Peyer's patch (tissue), 4 donors: Measurements from ENCODE around the gene PCIF1. TPM values are rescaled to one million over a fixed set of nuclear protein-coding genes. Genes with fewer than 3 reads are reported as not detected.
A peak's percentile ranks its signal among the peaks of the same experiment; 100 is the strongest.

Source experiments
- DNase-seq, 3 donors: peaks; one replicate each; pipeline ENCODE4 v3.0.0-alpha.2; 2017 to 2019
- H3K27ac ChIP-seq, 4 donors: fragments of 200-600 bp; sonication (generic); one replicate each; pipeline ENCODE4 v1.5.1; 2016 to 2019
- H3K27me3 ChIP-seq, 2 donors: fragments of 200-600 bp; sonication (generic); one replicate each; pipeline ENCODE4 v1.5.1; 2019
- H3K36me3 ChIP-seq, 3 donors: fragments of 200-600 bp; sonication (generic); one replicate each; pipeline ENCODE4 v1.5.1; 2016 to 2019
- H3K4me1 ChIP-seq, 4 donors: fragments of 200-600 bp; sonication (generic); one replicate each; pipeline ENCODE4 v1.5.1; 2016 to 2019
- H3K4me3 ChIP-seq, 4 donors: fragments of 200-600 bp; sonication (generic); 1 replicate in 3 of 4; 2 replicates in 1 of 4; pipeline ENCODE4 v1.5.1; 2016 to 2019; ENCODE audit warnings: mild to moderate bottlenecking in 1 of 4
- H3K9me3 ChIP-seq, 4 donors: fragments of 200-600 bp; sonication (generic); one replicate each; pipeline ENCODE4 v1.5.1; 2016 to 2019; ENCODE audit warnings: mild to moderate bottlenecking in 1 of 4
- POLR2A ChIP-seq, 2 donors: fragments of 450-650 bp; IDR thresholded peaks; one replicate each; pipeline ENCODE4 v1.5.1; 2017; ENCODE audit warnings: antibody characterized with exemption in 2 of 2, mild to moderate bottlenecking in 2 of 2, moderate library complexity in 2 of 2
- total RNA-seq, 4 donors: library from RNA; depleted of rRNA; stranded (reverse); fragments of >200 nt; gene quantifications; one replicate each; pipeline ENCODE4 v1.1.0, GENCODE V29; 2016
- TF ChIP-seq, protein P1 (sequence below), 6 experiments: fragments of 450-650 bp in 4 of 6; fragments of 200-600 bp in 2 of 6; sonication (generic) in 1 of 6; IDR thresholded peaks; one replicate each; pipeline ENCODE4 v1.5.1; 2017 to 2019; ENCODE audit warnings: antibody characterized with exemption in 6 of 6, mild to moderate bottlenecking in 3 of 6, moderate library complexity in 1 of 6

The PCIF1 gene
- total RNA-seq, 4 donors from 2014 or later: 25.0 to 53.2 (median 44.9) TPM

DNA sequence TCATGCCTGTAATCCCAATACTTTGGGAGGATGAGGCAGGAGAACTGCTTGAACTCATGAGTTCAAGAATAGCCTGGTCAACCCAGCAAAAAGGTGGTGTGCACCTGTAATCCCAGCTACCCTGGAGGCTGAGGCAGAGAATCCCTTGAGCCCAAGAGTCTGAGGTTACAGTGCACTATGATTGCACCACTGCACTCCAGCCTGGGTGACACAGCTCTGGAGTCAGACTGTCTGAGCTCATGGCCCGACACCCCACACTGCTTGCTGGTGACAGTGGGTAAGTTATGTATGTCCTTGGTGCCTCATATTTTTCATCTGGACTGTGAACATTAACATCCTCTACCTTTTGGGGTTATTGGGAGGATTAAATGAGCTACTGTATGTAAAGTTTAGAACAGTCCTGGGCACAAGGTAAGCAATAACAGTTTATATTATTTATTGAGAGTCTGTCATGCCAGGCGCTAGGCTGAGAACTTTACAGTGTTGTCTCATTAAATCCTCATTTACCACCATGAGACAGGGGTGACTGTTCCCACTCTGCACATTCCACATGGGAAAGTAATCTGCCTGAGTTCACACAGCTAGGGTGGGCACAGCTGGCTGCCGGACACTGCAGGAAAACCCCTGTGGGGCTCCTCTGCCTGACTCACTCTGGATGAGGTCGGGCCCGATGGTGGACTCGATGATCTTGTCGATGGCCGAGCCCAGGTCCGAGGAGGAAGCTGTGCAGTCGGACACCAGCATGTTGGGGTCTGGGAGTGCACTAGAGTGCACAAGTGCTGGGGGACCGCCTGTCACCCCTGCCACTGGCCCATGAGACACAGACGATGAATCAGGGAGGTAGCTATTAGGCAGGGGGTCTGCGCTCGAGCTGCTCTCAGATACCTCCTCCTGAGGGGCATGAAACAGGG, 34.6 kb downstream of the PCIF1 start:
- no peaks in the 10 kb centered on the region for H3K27me3 ChIP-seq
- H3K4me1 ChIP-seq: peaks cover 0 to 19% (median 12%) of the 10 kb centered on the region in 4 donors
- H3K27ac ChIP-seq: no peak overlapping the region
- H3K9me3 ChIP-seq: no peaks in the 10 kb centered on the region
- peaks cover 0 to 53% (median 0%) of the 10 kb centered on the region in 3 donors for H3K36me3 ChIP-seq
- peak in 1 of 3 donors; percentile 42 for DNase-seq
- no peak for TF ChIP-seq POLR2A (IDR thresholded peaks at IDR 0.05)
- H3K4me3 ChIP-seq: no peak overlapping the region

DNA sequence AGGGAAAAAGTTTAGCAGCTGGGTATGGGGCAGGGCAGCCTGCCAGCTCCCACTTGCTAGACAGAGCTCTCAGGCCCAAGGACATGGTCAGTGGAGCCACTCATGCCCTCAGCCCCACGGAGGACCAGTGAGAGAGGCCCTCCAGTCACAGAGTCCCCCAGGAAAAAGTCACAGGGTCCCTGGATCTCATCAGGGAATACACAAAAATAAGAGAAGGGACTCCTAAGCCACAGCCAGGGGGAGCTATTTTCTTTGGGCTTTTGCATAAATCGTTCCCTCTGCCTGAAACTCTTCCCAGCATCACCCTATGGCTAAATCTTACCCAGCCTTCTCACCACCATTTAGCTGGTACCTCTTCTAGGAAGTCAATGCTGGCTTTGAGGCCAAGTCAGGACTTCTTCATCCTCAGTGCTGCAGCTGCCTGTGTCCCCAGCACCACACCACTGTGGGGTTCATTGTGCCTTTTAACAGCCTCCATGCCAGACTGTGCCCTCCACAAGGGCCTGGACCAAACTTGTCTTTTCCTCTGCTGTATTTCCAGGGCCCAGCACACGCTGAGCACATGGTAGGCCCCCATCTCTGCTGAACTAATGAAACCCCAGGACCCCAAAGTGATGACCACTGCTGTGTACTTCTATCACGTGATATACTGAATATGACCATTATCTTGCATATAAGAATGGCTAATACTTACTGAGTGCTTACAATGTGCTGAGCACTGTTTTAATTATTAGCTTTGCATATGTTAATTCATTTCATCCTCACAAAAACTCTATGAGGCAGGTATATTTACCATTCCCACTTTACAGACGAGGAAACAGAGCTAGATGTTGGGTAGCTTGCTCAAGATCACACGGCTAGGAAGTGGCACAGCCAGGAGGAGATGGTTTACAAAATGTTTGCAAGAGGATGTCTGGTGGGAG, 35.5 kb downstream of the PCIF1 start:
- Histone ChIP-seq H3K4me3 (peak overlapping the region; percentile 56 to 83 (median 71)), H3K27ac (peak overlapping the region; percentile 10 to 99 (median 68)), H3K27me3 (no peaks in the 10 kb centered on the region), H3K9me3 (no peaks in the 10 kb centered on the region), H3K36me3 (peaks cover 0 to 44% (median 0%) of the 10 kb centered on the region in 3 donors), H3K4me1 (peaks cover 0 to 19% (median 12%) of the 10 kb centered on the region in 4 donors)
- TF ChIP-seq, protein P1, sequence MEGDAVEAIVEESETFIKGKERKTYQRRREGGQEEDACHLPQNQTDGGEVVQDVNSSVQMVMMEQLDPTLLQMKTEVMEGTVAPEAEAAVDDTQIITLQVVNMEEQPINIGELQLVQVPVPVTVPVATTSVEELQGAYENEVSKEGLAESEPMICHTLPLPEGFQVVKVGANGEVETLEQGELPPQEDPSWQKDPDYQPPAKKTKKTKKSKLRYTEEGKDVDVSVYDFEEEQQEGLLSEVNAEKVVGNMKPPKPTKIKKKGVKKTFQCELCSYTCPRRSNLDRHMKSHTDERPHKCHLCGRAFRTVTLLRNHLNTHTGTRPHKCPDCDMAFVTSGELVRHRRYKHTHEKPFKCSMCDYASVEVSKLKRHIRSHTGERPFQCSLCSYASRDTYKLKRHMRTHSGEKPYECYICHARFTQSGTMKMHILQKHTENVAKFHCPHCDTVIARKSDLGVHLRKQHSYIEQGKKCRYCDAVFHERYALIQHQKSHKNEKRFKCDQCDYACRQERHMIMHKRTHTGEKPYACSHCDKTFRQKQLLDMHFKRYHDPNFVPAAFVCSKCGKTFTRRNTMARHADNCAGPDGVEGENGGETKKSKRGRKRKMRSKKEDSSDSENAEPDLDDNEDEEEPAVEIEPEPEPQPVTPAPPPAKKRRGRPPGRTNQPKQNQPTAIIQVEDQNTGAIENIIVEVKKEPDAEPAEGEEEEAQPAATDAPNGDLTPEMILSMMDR (IDR thresholded peaks at IDR 0.05): peak in 5 of 6 experiments; percentile 39 to 56 (median 49)
- no peak for TF ChIP-seq POLR2A (IDR thresholded peaks at IDR 0.05)
- peak in 1 of 3 donors; percentile 48 for DNase-seq

DNA sequence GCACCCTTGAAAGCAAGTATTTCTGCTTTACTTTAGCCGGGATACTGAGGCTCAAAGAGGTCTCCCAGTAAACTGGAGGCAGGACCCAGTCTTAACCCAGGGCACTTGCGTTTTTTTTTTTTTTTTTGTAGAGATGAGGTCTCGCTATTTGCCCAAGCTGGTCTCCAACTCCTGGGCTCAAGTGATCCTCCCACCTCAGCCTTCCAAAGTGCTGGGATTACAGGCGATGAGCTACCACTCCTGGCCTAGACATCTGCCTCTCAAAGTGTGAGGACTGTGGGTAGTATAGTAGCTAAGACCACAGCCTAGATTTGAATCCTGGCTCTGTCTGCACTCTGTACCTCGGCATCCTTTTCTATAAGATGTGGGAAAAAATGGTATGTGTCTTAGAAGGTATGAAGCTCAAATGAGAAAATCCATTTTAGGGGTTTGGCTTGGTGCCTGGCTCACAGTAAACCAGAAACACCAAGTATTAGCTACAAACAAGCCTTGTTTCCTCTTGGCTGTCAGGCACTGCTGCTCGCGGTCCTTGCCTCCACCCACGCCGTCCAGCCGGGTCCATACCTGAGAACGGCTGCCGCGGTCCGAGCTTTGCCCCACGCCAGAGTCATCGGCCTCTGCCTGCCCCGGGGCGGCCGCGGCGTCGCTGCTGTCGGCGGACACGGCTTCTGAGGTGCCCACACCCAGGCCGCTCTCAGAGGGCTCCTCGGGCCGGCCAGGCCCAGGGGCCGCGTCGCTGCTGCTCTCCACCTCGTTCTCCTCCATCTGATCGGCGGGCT, 36.4 kb downstream of the PCIF1 start:
- no peak for TF ChIP-seq POLR2A (IDR thresholded peaks at IDR 0.05)
- TF ChIP-seq, protein P1 (IDR thresholded peaks at IDR 0.05): no peak
- peak; percentile 46 to 71 (median 65) for DNase-seq

DNA sequence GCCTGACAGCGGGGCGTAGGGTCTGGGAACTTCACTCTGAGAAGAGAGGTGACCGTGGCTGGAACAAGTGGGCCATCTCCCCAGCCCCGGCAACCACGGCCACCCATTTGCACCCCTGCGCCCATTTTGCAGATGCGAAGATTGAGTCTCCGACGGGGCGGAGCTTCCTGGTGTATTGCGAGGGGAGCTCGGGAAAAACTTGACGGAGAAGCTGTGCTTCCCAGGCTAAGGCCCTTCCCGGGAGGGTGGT, 36.9 kb downstream of the PCIF1 start:
- no peak for TF ChIP-seq POLR2A (IDR thresholded peaks at IDR 0.05)
- TF ChIP-seq, protein P1 (IDR thresholded peaks at IDR 0.05): no peak
- Histone ChIP-seq H3K36me3 (peaks cover 0 to 30% (median 0%) of the 10 kb centered on the region in 3 donors), H3K4me1 (peaks cover 0 to 19% (median 12%) of the 10 kb centered on the region in 4 donors), H3K27ac (peak overlapping the region; percentile 94 to 99 (median 98)), H3K4me3 (peak overlapping the region; percentile 56 to 83 (median 71)), H3K27me3 (no peaks in the 10 kb centered on the region), H3K9me3 (no peaks in the 10 kb centered on the region)
- peak in 1 of 3 donors; percentile 62 for DNase-seq

More for the DNA sequence above, 36.4 kb downstream of the PCIF1 start:
- H3K4me3 ChIP-seq: peak overlapping the region; percentile 56 to 83 (median 71)
- peak overlapping the region; percentile 94 to 99 (median 98) for H3K27ac ChIP-seq
- no peaks in the 10 kb centered on the region for H3K9me3 ChIP-seq
- H3K4me1 ChIP-seq: peaks cover 0 to 19% (median 12%) of the 10 kb centered on the region in 4 donors
- H3K27me3 ChIP-seq: no peaks in the 10 kb centered on the region
- peaks cover 0 to 35% (median 0%) of the 10 kb centered on the region in 3 donors for H3K36me3 ChIP-seq

DNA sequence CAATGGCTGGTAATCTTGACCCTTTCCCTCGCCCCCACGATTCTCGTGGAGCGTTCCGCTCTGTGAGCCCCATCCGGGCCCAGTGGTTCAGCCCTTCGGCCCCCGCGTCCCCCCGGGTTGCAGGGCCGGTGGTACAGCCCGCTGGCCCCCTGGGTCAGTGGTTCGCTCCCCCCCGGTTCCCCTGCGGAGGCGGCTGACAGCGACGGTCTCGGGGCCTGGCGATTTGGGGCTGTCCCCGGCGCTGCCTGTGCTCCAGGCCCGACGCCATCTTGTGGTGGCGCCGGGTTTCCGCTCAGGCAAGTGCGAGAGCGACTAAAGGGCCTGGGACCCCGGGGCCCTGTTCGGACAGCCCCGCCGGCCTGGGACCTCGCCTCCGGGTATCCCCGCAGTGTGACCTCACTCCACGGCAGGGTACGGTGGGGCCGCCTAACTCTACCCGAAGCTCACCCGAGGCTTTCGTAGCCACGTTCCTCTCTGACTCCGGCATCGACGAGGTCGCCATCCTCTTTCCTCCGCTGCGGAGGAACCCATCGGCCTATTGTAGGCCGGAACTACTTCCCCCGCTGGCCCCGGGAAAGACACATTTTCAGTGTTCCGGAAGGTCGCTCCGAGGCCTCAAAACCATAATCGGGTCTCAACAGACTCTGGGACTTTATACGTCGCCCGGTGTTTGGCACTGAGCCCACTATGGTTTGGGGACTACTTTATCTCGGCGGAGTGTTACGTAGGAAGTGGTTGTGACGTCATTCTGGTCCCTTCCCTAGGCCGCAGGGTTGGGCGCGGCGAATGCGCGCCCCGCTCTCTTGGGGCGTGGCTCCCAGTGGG, 37.4 kb downstream of the PCIF1 start, which contains the start of gene ZNF335:
TSS of gene ZNF335 (minus strand) at position 529 of the 825 bp plus-strand sequence. CDS start 793 bp downstream, outside the sequence.
- peak within 1 kb of the TSS; percentile 56 to 83 (median 71) for H3K4me3 ChIP-seq
- H3K4me1 ChIP-seq: peaks cover 0 to 19% (median 12%) of the 10 kb centered on the region in 4 donors
- no peaks in the 10 kb centered on the region for H3K27me3 ChIP-seq
- H3K36me3 ChIP-seq: peaks cover 0 to 25% (median 0%) of the 10 kb centered on the region in 3 donors
- TF ChIP-seq, protein P1 (IDR thresholded peaks at IDR 0.05): peak; percentile 44 to 62 (median 54)
- TF ChIP-seq POLR2A (IDR thresholded peaks at IDR 0.05): peak in 1 of 2 donors; percentile 83
- peak; percentile 91 to 96 (median 96) for DNase-seq
- no peaks in the 10 kb centered on the region for H3K9me3 ChIP-seq
- H3K27ac ChIP-seq: peak within 1 kb of the TSS; percentile 94 to 99 (median 98)
